ENCODE data around the gene KCNQ1.
A peak's percentile ranks its signal among the peaks of the same experiment; 100 is the strongest.

The KCNQ1 gene

DNA sequence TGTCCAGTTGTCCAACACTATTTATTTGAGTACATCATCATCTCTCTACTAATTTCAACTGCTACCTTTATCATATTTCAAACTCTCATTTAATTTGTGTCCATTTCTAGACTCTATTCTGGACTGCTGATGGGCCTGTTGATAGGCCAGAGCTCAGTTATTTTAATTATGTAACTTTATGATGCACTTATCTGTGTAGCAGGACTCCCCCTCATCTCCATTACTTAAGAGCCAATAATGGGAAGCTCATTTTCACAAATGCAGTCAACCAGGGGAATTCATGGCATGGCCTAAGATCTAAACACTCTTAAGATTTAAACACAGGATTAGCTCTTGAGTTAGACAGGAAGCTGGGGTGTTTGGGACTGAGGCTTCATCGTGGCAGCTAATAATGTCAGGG is 233.6 kb downstream of the KCNQ1 start:
- no peaks in the 10 kb centered on the region for H3K36me3 ChIP-seq (ENCODE audit: insufficient read depth, low read length)
- peaks cover 25% of the 10 kb centered on the region for H3K4me1 ChIP-seq (ENCODE audit: insufficient read depth, low read length, severe bottlenecking)
- no peaks in the 10 kb centered on the region for H3K79me2 ChIP-seq (ENCODE audit: insufficient read depth, low read length)
- no peak overlapping the region for H3K27ac ChIP-seq (ENCODE audit: low read depth, low read length, poor library complexity, severe bottlenecking)
- no peak overlapping the region for H3K4me3 ChIP-seq (ENCODE audit: low read depth, low read length, poor library complexity, severe bottlenecking)
- H3F3A ChIP-seq (ENCODE audit: insufficient read depth, low read length) = no peaks in the 10 kb centered on the region
- H3K27me3 ChIP-seq (ENCODE audit: insufficient read depth, low read length) = no peaks in the 10 kb centered on the region
- H3K9me2 ChIP-seq (ENCODE audit: low read depth, low read length) = no peaks in the 10 kb centered on the region
- no peak overlapping the region for H3K9ac ChIP-seq (ENCODE audit: low read length)
- H2AFZ ChIP-seq (ENCODE audit: low read length) = no peak overlapping the region
- no peaks in the 10 kb centered on the region for H3K9me3 ChIP-seq (ENCODE audit: low read length)
- no peak overlapping the region for H3K4me2 ChIP-seq (ENCODE audit: low read length)
- H4K20me1 ChIP-seq (ENCODE audit: insufficient read depth, low read length) = no peaks in the 10 kb centered on the region
- TF ChIP-seq EZH2 (IDR thresholded peaks at IDR 0.05; ENCODE audit: borderline replicate concordance, low read length) (no peak), CTCF (IDR thresholded peaks at IDR 0.05; ENCODE audit: low read length) (no peak)

DNA sequence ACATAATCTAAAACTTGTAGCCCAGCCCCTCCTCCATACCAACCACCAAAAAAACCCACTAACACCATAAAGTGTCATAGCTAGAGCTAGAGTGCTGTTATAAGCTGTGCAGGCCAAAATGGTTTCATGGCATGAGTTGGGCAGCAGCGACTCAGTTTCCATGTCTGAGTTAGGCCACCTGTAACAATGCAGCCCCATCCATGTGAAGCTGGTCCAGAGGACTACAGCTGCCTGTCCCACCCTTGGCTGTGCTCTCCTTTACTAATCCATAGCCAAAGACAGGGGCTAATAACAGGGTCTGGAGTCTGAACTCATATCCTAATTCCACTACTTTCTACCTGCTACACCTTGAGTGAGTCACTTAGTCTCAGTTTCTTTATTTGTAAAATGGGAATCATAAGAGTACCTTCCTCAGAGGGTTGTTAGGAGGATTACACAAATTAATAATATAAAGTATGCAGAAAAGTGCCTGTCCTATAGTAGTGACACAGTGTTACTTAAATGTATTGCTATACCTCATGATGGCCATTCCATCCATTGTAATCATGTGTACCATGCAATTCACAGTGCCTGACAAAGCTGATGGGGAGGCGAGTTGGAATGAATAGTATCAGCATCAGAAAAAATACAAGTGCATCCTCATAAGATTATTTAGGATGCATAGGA is 234.3 kb downstream of the KCNQ1 start:
- H3K79me2 ChIP-seq (ENCODE audit: insufficient read depth, low read length) = no peaks in the 10 kb centered on the region
- no peak overlapping the region for H2AFZ ChIP-seq (ENCODE audit: low read length)
- H3K4me2 ChIP-seq (ENCODE audit: low read length) = no peak overlapping the region
- H3F3A ChIP-seq (ENCODE audit: insufficient read depth, low read length) = no peaks in the 10 kb centered on the region
- H3K4me3 ChIP-seq (ENCODE audit: low read depth, low read length, poor library complexity, severe bottlenecking) = no peak overlapping the region
- TF ChIP-seq EZH2 (IDR thresholded peaks at IDR 0.05; ENCODE audit: borderline replicate concordance, low read length) (no peak), CTCF (IDR thresholded peaks at IDR 0.05; ENCODE audit: low read length) (no peak)
- no peak overlapping the region for H3K27ac ChIP-seq (ENCODE audit: low read depth, low read length, poor library complexity, severe bottlenecking)
- no peaks in the 10 kb centered on the region for H3K27me3 ChIP-seq (ENCODE audit: insufficient read depth, low read length)
- H3K4me1 ChIP-seq (ENCODE audit: insufficient read depth, low read length, severe bottlenecking) = peaks cover 25% of the 10 kb centered on the region
- H3K9me2 ChIP-seq (ENCODE audit: low read depth, low read length) = no peaks in the 10 kb centered on the region
- no peaks in the 10 kb centered on the region for H4K20me1 ChIP-seq (ENCODE audit: insufficient read depth, low read length)
- no peaks in the 10 kb centered on the region for H3K9me3 ChIP-seq (ENCODE audit: low read length)
- H3K9ac ChIP-seq (ENCODE audit: low read length) = no peak overlapping the region
- no peaks in the 10 kb centered on the region for H3K36me3 ChIP-seq (ENCODE audit: insufficient read depth, low read length)

- no peak overlapping the region for H3K27ac ChIP-seq (ENCODE audit: low read depth, low read length, poor library complexity, severe bottlenecking)
- no peaks in the 10 kb centered on the region for H3K79me2 ChIP-seq (ENCODE audit: insufficient read depth, low read length)
- no peaks in the 10 kb centered on the region for H3K27me3 ChIP-seq (ENCODE audit: insufficient read depth, low read length)
- peak overlapping the region; percentile 3; the same call in 1 of the 2 replicates for H3K4me2 ChIP-seq (ENCODE audit: low read length)
- H3K4me1 ChIP-seq (ENCODE audit: insufficient read depth, low read length, severe bottlenecking) = peaks cover 25% of the 10 kb centered on the region
- no peak overlapping the region for H3K4me3 ChIP-seq (ENCODE audit: low read depth, low read length, poor library complexity, severe bottlenecking)
- H3K9me2 ChIP-seq (ENCODE audit: low read depth, low read length) = no peaks in the 10 kb centered on the region
- no peak for TF ChIP-seq CTCF (IDR thresholded peaks at IDR 0.05; ENCODE audit: low read length)
- no peak overlapping the region for H2AFZ ChIP-seq (ENCODE audit: low read length)
- no peaks in the 10 kb centered on the region for H3K9me3 ChIP-seq (ENCODE audit: low read length)
- H3K9ac ChIP-seq (ENCODE audit: low read length) = no peak overlapping the region
- no peaks in the 10 kb centered on the region for H3F3A ChIP-seq (ENCODE audit: insufficient read depth, low read length)
- H4K20me1 ChIP-seq (ENCODE audit: insufficient read depth, low read length) = no peaks in the 10 kb centered on the region
- no peaks in the 10 kb centered on the region for H3K36me3 ChIP-seq (ENCODE audit: insufficient read depth, low read length)
Observed at GRCh38 chr11:2681408-2682145, 236.8 kb downstream of the KCNQ1 start.
